H9 (cell line): Measurements from ENCODE around the gene UCP2. TPM values are rescaled to one million over a fixed set of nuclear protein-coding genes. Genes with fewer than 3 reads are reported as not detected.
A peak's percentile ranks its signal among the peaks of the same experiment; 100 is the strongest.

Source experiments
- DNase-seq: peaks from one replicate; pipeline ENCODE4 v3.0.0-alpha.2; 2017
- H2AFZ ChIP-seq: one replicate; pipeline ENCODE4 v1.6.1; 2013; ENCODE audit warnings: mild to moderate bottlenecking, low read length, control low read depth, moderate library complexity
- H2AK5ac ChIP-seq: 2 replicates; pipeline ENCODE4 v1.6.1; 2013; ENCODE audit warnings: low read length, control low read depth, mixed read lengths; ENCODE audit not compliant: insufficient read length
- H2BK120ac ChIP-seq: one replicate; pipeline ENCODE4 v1.6.1; 2013; ENCODE audit warnings: low read depth, mild to moderate bottlenecking, low read length, control low read depth, inconsistent platforms; ENCODE audit not compliant: poor library complexity, severe bottlenecking
- H2BK12ac ChIP-seq: 2 replicates; pipeline ENCODE4 v1.6.1; 2013; ENCODE audit warnings: low read length, control low read depth, mixed read lengths, low read depth; ENCODE audit not compliant: insufficient read length
- H2BK15ac ChIP-seq: 2 replicates; pipeline ENCODE4 v1.6.1; 2013; ENCODE audit warnings: low read depth, low read length, control low read depth
- H2BK20ac ChIP-seq: one replicate; pipeline ENCODE4 v1.6.1; 2013; ENCODE audit warnings: low read depth, mild to moderate bottlenecking, low read length, control low read depth, inconsistent platforms; ENCODE audit not compliant: poor library complexity, severe bottlenecking
- H2BK5ac ChIP-seq: 2 replicates; pipeline ENCODE4 v1.6.1; 2013; ENCODE audit warnings: low read length, control low read depth, mixed read lengths; ENCODE audit not compliant: insufficient read length
- H3K14ac ChIP-seq: 2 replicates; pipeline ENCODE4 v1.6.1; 2013; ENCODE audit warnings: low read length, control low read depth; ENCODE audit not compliant: insufficient read depth
- H3K18ac ChIP-seq: 2 replicates; pipeline ENCODE4 v1.6.1; 2013; ENCODE audit warnings: low read depth, mild to moderate bottlenecking, mixed read lengths, low read length, control low read depth; ENCODE audit not compliant: insufficient read length
- H3K23ac ChIP-seq: 2 replicates; pipeline ENCODE4 v1.6.1; 2013; ENCODE audit warnings: low read length, control low read depth, mixed read lengths, low read depth; ENCODE audit not compliant: insufficient read length
- H3K23me2 ChIP-seq: 2 replicates; pipeline ENCODE4 v1.6.1; 2013; ENCODE audit warnings: low read depth, mild to moderate bottlenecking, mixed read lengths, low read length, control low read depth; ENCODE audit not compliant: insufficient read length, poor library complexity, severe bottlenecking
- H3K27ac ChIP-seq: 2 replicates; pipeline ENCODE4 v1.5.1; 2013; ENCODE audit warnings: low read length, control low read depth, mixed read lengths, low read depth; ENCODE audit not compliant: insufficient read length
- H3K27me3 ChIP-seq: 2 replicates; pipeline ENCODE4 v1.6.1; 2013; ENCODE audit warnings: low read length, control low read depth, inconsistent platforms; ENCODE audit not compliant: insufficient read depth
- H3K4ac ChIP-seq: 2 replicates; pipeline ENCODE4 v1.6.1; 2013; ENCODE audit warnings: low read depth, mild to moderate bottlenecking, control low read depth, inconsistent platforms, low read length, moderate library complexity
- H3K4me1 ChIP-seq: 2 replicates; pipeline ENCODE4 v1.6.1; 2013; ENCODE audit warnings: low read length, control low read depth, inconsistent platforms; ENCODE audit not compliant: insufficient read depth
- H3K4me2 ChIP-seq: 2 replicates; pipeline ENCODE4 v1.6.1; 2013; ENCODE audit warnings: low read length, control low read depth, mixed read lengths; ENCODE audit not compliant: insufficient read length, insufficient read depth
- H3K56ac ChIP-seq: 2 replicates; pipeline ENCODE4 v1.6.1; 2013; ENCODE audit warnings: low read depth, mild to moderate bottlenecking, mixed read lengths, low read length, control low read depth; ENCODE audit not compliant: insufficient read length
- H3K79me1 ChIP-seq: 2 replicates; pipeline ENCODE4 v1.6.1; 2013; ENCODE audit warnings: low read depth, mild to moderate bottlenecking, moderate library complexity, low read length, control low read depth, inconsistent platforms; ENCODE audit not compliant: insufficient read depth, poor library complexity, severe bottlenecking
- H3K79me2 ChIP-seq: 2 replicates; pipeline ENCODE4 v1.6.1; 2013; ENCODE audit warnings: low read length, control low read depth, inconsistent platforms; ENCODE audit not compliant: insufficient read depth
- H3K9ac ChIP-seq: 2 replicates; pipeline ENCODE4 v1.6.1; 2013; ENCODE audit warnings: low read length, control low read depth, mixed read lengths; ENCODE audit not compliant: insufficient read length; ENCODE audit errors: extremely low read depth
- H3K9me3 ChIP-seq: one replicate; pipeline ENCODE4 v1.6.1; 2013; ENCODE audit warnings: low read depth, low read length, inconsistent platforms; ENCODE audit not compliant: control insufficient read depth
- H3T11ph ChIP-seq: one replicate; pipeline ENCODE4 v1.6.1; 2013; ENCODE audit warnings: mild to moderate bottlenecking, low read length, control low read depth, inconsistent platforms
- H4K20me1 ChIP-seq: one replicate; pipeline ENCODE4 v1.6.1; 2013; ENCODE audit not compliant: control insufficient read depth, insufficient read length, insufficient read depth
- H4K5ac ChIP-seq: 2 replicates; pipeline ENCODE4 v1.6.1; 2013; ENCODE audit warnings: low read depth, mild to moderate bottlenecking, mixed read lengths, low read length, control low read depth; ENCODE audit not compliant: insufficient read length
- H4K8ac ChIP-seq: replicated peaks from 2 replicates; pipeline ENCODE4 v1.6.1; 2013; ENCODE audit warnings: low read length, control low read depth, mixed read lengths, low read depth; ENCODE audit not compliant: insufficient read length
- H4K91ac ChIP-seq: 2 replicates; pipeline ENCODE4 v1.6.1; 2013; ENCODE audit warnings: low read depth, mild to moderate bottlenecking, moderate library complexity, mixed read lengths, low read length, control low read depth; ENCODE audit not compliant: insufficient read length
- H3K27ac Mint-ChIP-seq, 3 experiments: 2 replicates in 2 of 3; 3 replicates in 1 of 3; pipeline ENCODE4 v1.8.0; 2020 to 2021; ENCODE audit warnings: mixed read lengths in 3 of 3, mild to moderate bottlenecking in 1 of 3, moderate library complexity in 1 of 3
- H3K27me3 Mint-ChIP-seq: 2 replicates; pipeline ENCODE4 v1.8.0; 2021; ENCODE audit warnings: low read depth, mild to moderate bottlenecking, moderate library complexity, mixed read lengths
- H3K36me3 Mint-ChIP-seq, 3 experiments: 2 replicates in 2 of 3; 3 replicates in 1 of 3; pipeline ENCODE4 v1.8.0; 2020 to 2021; ENCODE audit warnings: low read depth in 3 of 3, mixed read lengths in 3 of 3; ENCODE audit not compliant: insufficient read depth in 1 of 3
- H3K4me1 Mint-ChIP-seq, 2 experiments: 2 replicates each; pipeline ENCODE4 v1.8.0; 2020; ENCODE audit warnings: mixed read lengths in 2 of 2
- H3K4me3 Mint-ChIP-seq, 2 experiments: 2 replicates in 1 of 2; 3 replicates in 1 of 2; pipeline ENCODE4 v1.8.0; 2020 to 2021; ENCODE audit warnings: mild to moderate bottlenecking in 2 of 2, mixed read lengths in 2 of 2, moderate library complexity in 1 of 2
- H3K9me3 Mint-ChIP-seq, 2 experiments: 2 replicates in 1 of 2; 3 replicates in 1 of 2; pipeline ENCODE4 v1.8.0; 2020; ENCODE audit warnings: mild to moderate bottlenecking in 2 of 2, mixed read lengths in 2 of 2, moderate library complexity in 1 of 2
- CTCF ChIP-seq: fragments of 200-600 bp; sonication (generic); conservative IDR thresholded peaks from 3 replicates; pipeline ENCODE4 v1.8.0; 2021; ENCODE audit warnings: antibody characterized with exemption, mild to moderate bottlenecking
- WGBS: extraction: QIAGEN DNeasy Blood & Tissue Kit; methylation state at CpG from one replicate; pipeline ENCODE4 v1.1.7; 2013; ENCODE audit warnings: missing lambda C conversion rate, low lambda C conversion rate, mixed read lengths; ENCODE audit not compliant: insufficient read length; ENCODE audit errors: extremely low coverage; 5-methylcytosine and 5-hydroxymethylcytosine counted together
- total RNA-seq: library from RNA; stranded (reverse); gene quantifications from 2 replicates; pipeline ENCODE4 v1.2.1, GENCODE V29; 2021

Gene UCP2
- total RNA-seq, 1 experiment from 2014 or later, result 62.1 TPM

DNA sequence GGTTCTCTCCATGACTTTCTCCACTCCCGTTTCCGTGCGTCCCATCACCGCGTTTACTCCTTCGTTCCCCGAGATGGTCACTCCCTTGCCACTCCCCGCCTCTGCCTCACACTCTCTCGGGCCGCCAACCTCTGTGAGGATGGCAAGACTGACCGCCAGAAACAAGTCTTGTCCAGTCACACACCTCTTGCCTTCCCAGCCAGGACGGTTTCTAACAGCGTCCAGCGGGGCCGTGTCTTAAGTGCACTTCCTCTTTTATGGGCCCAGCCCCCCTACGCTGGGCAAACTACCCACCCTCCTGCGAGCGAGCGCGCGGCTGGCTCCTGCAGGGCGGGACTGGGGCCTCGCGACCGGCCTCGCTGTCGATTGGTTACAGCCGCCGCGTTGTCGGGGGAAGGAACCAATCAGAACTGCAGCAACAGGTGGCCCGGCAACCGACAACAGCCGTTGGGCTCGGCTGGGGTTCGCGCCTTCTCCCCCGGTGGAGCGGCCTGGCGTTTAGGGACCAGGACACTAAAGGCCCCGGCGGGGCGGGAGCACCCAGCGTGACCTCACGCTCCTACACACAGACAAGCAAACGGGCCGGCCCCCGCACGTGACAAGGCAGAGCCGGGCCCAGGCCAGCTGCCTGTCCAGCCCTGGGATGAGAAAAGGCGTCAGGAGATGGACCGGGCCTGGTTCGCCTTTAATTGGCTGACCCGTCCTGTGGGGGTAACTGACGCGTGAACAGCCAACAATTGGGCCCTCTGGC, 522 bp upstream of the UCP2 start:
- peaks cover 31 to 41% of the 10 kb centered on the region in 2 experiments for H3K4me1 Mint-ChIP-seq

More for the DNA sequence above, 522 bp upstream of the UCP2 start:
- Histone ChIP-seq H2BK120ac (no peak overlapping the region), H3K18ac (peak overlapping the region; percentile 22), H3K9me3 (no peaks in the 10 kb centered on the region), H3K4me2 (peak overlapping the region; percentile 62), H4K5ac (no peak overlapping the region), H3K9ac (peak overlapping the region; percentile 38), H2BK20ac (no peak overlapping the region), H2BK15ac (no peak overlapping the region), H2BK5ac (no peak overlapping the region), H3K27ac (no peak overlapping the region), H2AFZ (peak overlapping the region; percentile 7), H3K4me1 (no peaks in the 10 kb centered on the region; the same call in 1 of the 2 replicates), H4K91ac (no peak overlapping the region), H3K23ac (no peak overlapping the region), H3K23me2 (peaks cover 11% of the 10 kb centered on the region), H3K27me3 (no peaks in the 10 kb centered on the region), H3T11ph (no peak overlapping the region), H2AK5ac (no peak overlapping the region), H4K20me1 (no peaks in the 10 kb centered on the region), H3K79me2 (0 out of 2 replicates have a peak, but pooled peaks cover 2% of the 10 kb centered on the region), H3K14ac (peak overlapping the region; percentile 41), H3K56ac (no peak overlapping the region), H4K8ac (no peak overlapping the region), H3K4ac (no peak overlapping the region), H2BK12ac (no peak overlapping the region), H3K79me1 (no peaks in the 10 kb centered on the region)
- Mint-ChIP-seq H3K27me3 (peaks cover 22% of the 10 kb centered on the region), H3K36me3 (peaks cover 23 to 33% (median 33%) of the 10 kb centered on the region in 3 experiments; a peak in 6 of 7 replicates), H3K9me3 (no peaks in the 10 kb centered on the region; a peak in 1 of 5 replicates), H3K4me3 (peak overlapping the region; percentile 85 to 97), H3K27ac (peak overlapping the region; percentile 98 to 100 (median 99))
- WGBS, result no CpG with 5 or more reads among the region's 56 CpGs
- DNase-seq, result peak; percentile 97
- TF ChIP-seq CTCF, result no peak
